ENCODE data around the gene TDRD9.

The TDRD9 gene

GRCh38 chr14:104091927-104092771 is 163.9 kb downstream of the TDRD9 start:
- Histone ChIP-seq H4K20me1 (no peaks in the 10 kb centered on the region), H3K9me3 (peaks cover 23% of the 10 kb centered on the region), H3K4me3 (no peak overlapping the region), H3K27ac (0 out of 2 replicates have a peak overlapping the region, but pooled peaks have one; percentile 9), H3K4me1 (peaks cover 49% of the 10 kb centered on the region), H3K4me2 (no peak overlapping the region), H3K36me3 (no peaks in the 10 kb centered on the region), H3K27me3 (no peaks in the 10 kb centered on the region), H3K9ac (no peak overlapping the region)
- no peak for TF ChIP-seq Cebpa-rat (IDR thresholded peaks at IDR 0.05)

- no peaks in the 10 kb centered on the region for H3K36me3 ChIP-seq
- H3K9me3 ChIP-seq, result peaks cover 23% of the 10 kb centered on the region
- H4K20me1 ChIP-seq, result no peaks in the 10 kb centered on the region
- peaks cover 49% of the 10 kb centered on the region for H3K4me1 ChIP-seq
- no peak overlapping the region for H3K9ac ChIP-seq
- no peak for TF ChIP-seq Cebpa-rat (IDR thresholded peaks at IDR 0.05)
- H3K27me3 ChIP-seq, result no peaks in the 10 kb centered on the region
- H3K4me3 ChIP-seq, result no peak overlapping the region
- H3K27ac ChIP-seq, result 0 out of 2 replicates have a peak overlapping the region, but pooled peaks have one; percentile 6
- H3K4me2 ChIP-seq, result no peak overlapping the region
Measured at GRCh38 chr14:104092931-104093365, 164.7 kb downstream of the TDRD9 start.

GRCh38 chr14:104093366-104094055 is 165.3 kb downstream of the TDRD9 start:
- Histone ChIP-seq H3K9ac (no peak overlapping the region), H3K4me1 (peaks cover 49% of the 10 kb centered on the region), H3K27ac (0 out of 2 replicates have a peak overlapping the region, but pooled peaks have one; percentile 6), H4K20me1 (no peaks in the 10 kb centered on the region), H3K4me2 (no peak overlapping the region), H3K27me3 (no peaks in the 10 kb centered on the region), H3K36me3 (no peaks in the 10 kb centered on the region), H3K9me3 (peaks cover 23% of the 10 kb centered on the region), H3K4me3 (no peak overlapping the region)
- no peak for TF ChIP-seq Cebpa-rat (IDR thresholded peaks at IDR 0.05)

- H4K20me1 ChIP-seq, result no peaks in the 10 kb centered on the region
- H3K4me3 ChIP-seq, result no peak overlapping the region
- peaks cover 23% of the 10 kb centered on the region for H3K9me3 ChIP-seq
- no peak for TF ChIP-seq Cebpa-rat (IDR thresholded peaks at IDR 0.05)
- H3K27me3 ChIP-seq, result no peaks in the 10 kb centered on the region
- no peaks in the 10 kb centered on the region for H3K36me3 ChIP-seq
- H3K4me2 ChIP-seq, result no peak overlapping the region
- H3K27ac ChIP-seq, result no peak overlapping the region
- H3K9ac ChIP-seq, result no peak overlapping the region
- H3K4me1 ChIP-seq, result peaks cover 53% of the 10 kb centered on the region
Measured at GRCh38 chr14:104094056-104094708, 165.9 kb downstream of the TDRD9 start.

GRCh38 chr14:104094709-104095425 is 166.6 kb downstream of the TDRD9 start:
- H3K27me3 ChIP-seq, result no peaks in the 10 kb centered on the region
- H4K20me1 ChIP-seq, result no peaks in the 10 kb centered on the region
- H3K4me1 ChIP-seq, result peaks cover 59% of the 10 kb centered on the region
- peaks cover 23% of the 10 kb centered on the region for H3K9me3 ChIP-seq
- TF ChIP-seq Cebpa-rat (IDR thresholded peaks at IDR 0.05), result no peak
- no peak overlapping the region for H3K9ac ChIP-seq
- H3K36me3 ChIP-seq, result no peaks in the 10 kb centered on the region
- H3K4me3 ChIP-seq, result no peak overlapping the region
- no peak overlapping the region for H3K4me2 ChIP-seq
- no peak overlapping the region for H3K27ac ChIP-seq

GRCh38 chr14:104095426-104096310 is 167.4 kb downstream of the TDRD9 start:
- H3K27me3 ChIP-seq, result no peaks in the 10 kb centered on the region
- TF ChIP-seq Cebpa-rat (IDR thresholded peaks at IDR 0.05), result no peak
- peak overlapping the region; percentile 63; the same call in 1 of the 2 replicates for H3K4me2 ChIP-seq
- no peaks in the 10 kb centered on the region for H3K36me3 ChIP-seq
- no peak overlapping the region for H3K9ac ChIP-seq
- H4K20me1 ChIP-seq, result no peaks in the 10 kb centered on the region
- no peak overlapping the region for H3K4me3 ChIP-seq
- peak overlapping the region; percentile 53 for H3K27ac ChIP-seq
- peaks cover 23% of the 10 kb centered on the region for H3K9me3 ChIP-seq
- H3K4me1 ChIP-seq, result peaks cover 67% of the 10 kb centered on the region

GRCh38 chr14:104096318-104096717 is 168.1 kb downstream of the TDRD9 start:
- no peaks in the 10 kb centered on the region for H3K36me3 ChIP-seq
- TF ChIP-seq Cebpa-rat (IDR thresholded peaks at IDR 0.05), result no peak
- peak overlapping the region; percentile 63 for H3K4me2 ChIP-seq
- peaks cover 74% of the 10 kb centered on the region for H3K4me1 ChIP-seq
- H4K20me1 ChIP-seq, result no peaks in the 10 kb centered on the region
- no peak overlapping the region for H3K4me3 ChIP-seq
- H3K27me3 ChIP-seq, result no peaks in the 10 kb centered on the region
- no peak overlapping the region for H3K9ac ChIP-seq
- H3K9me3 ChIP-seq, result peaks cover 23% of the 10 kb centered on the region
- peak overlapping the region; percentile 53 for H3K27ac ChIP-seq

GRCh38 chr14:104096751-104097700 is 168.8 kb downstream of the TDRD9 start:
- Histone ChIP-seq H3K4me2 (peak overlapping the region; percentile 95), H3K4me1 (peaks cover 81% of the 10 kb centered on the region), H3K4me3 (no peak overlapping the region), H3K9me3 (peaks cover 23% of the 10 kb centered on the region), H4K20me1 (no peaks in the 10 kb centered on the region), H3K27ac (peak overlapping the region; percentile 73), H3K36me3 (no peaks in the 10 kb centered on the region), H3K9ac (no peak overlapping the region), H3K27me3 (no peaks in the 10 kb centered on the region)
- TF ChIP-seq Cebpa-rat (IDR thresholded peaks at IDR 0.05), result no peak

Measured in BLaER1 (cell line).